ENCODE data around the gene MGMT. TPM values are rescaled to one million over a fixed set of nuclear protein-coding genes. Genes with fewer than 3 reads are reported as not detected.

Gene MGMT
- total and polyA plus RNA-seq, 2 donors from 2014 or later: 25.9 to 70.0 TPM

GRCh38 chr10:129470103-129470851 lies 3.2 kb downstream of the MGMT start:
- TF ChIP-seq, protein P1, sequence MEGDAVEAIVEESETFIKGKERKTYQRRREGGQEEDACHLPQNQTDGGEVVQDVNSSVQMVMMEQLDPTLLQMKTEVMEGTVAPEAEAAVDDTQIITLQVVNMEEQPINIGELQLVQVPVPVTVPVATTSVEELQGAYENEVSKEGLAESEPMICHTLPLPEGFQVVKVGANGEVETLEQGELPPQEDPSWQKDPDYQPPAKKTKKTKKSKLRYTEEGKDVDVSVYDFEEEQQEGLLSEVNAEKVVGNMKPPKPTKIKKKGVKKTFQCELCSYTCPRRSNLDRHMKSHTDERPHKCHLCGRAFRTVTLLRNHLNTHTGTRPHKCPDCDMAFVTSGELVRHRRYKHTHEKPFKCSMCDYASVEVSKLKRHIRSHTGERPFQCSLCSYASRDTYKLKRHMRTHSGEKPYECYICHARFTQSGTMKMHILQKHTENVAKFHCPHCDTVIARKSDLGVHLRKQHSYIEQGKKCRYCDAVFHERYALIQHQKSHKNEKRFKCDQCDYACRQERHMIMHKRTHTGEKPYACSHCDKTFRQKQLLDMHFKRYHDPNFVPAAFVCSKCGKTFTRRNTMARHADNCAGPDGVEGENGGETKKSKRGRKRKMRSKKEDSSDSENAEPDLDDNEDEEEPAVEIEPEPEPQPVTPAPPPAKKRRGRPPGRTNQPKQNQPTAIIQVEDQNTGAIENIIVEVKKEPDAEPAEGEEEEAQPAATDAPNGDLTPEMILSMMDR (IDR thresholded peaks at IDR 0.05; ENCODE audit: borderline replicate concordance, extremely low read depth, insufficient read depth): no peak
- Histone ChIP-seq H3K4me1 (ENCODE audit: control insufficient read depth in 2 of 3, insufficient read depth in 2 of 3, low read depth in 1 of 3, low read length in 3 of 3) (peaks cover 0 to 8% (median 4%) of the 10 kb centered on the region in 3 donors), H3K27me3 (ENCODE audit: control insufficient read depth, insufficient read depth, low read length) (no peaks in the 10 kb centered on the region), H3K9me3 (ENCODE audit: control insufficient read depth in 2 of 3, insufficient read depth in 1 of 3, low read length in 3 of 3) (no peaks in the 10 kb centered on the region), H3K9ac (ENCODE audit: low read length in 3 of 3) (no peak overlapping the region), H3K27ac (ENCODE audit: low read depth in 2 of 2, low read length in 2 of 2) (no peak overlapping the region), H3K4me3 (ENCODE audit: low read length in 3 of 3) (no peak overlapping the region), H3K36me3 (ENCODE audit: control insufficient read depth in 2 of 3, insufficient read depth in 3 of 3, low read length in 3 of 3) (no peaks in the 10 kb centered on the region)
- FAIRE-seq (no peak), DNase-seq (no peak)
- intact Hi-C loops (cut with DNase I): no loop called here

DNA sequence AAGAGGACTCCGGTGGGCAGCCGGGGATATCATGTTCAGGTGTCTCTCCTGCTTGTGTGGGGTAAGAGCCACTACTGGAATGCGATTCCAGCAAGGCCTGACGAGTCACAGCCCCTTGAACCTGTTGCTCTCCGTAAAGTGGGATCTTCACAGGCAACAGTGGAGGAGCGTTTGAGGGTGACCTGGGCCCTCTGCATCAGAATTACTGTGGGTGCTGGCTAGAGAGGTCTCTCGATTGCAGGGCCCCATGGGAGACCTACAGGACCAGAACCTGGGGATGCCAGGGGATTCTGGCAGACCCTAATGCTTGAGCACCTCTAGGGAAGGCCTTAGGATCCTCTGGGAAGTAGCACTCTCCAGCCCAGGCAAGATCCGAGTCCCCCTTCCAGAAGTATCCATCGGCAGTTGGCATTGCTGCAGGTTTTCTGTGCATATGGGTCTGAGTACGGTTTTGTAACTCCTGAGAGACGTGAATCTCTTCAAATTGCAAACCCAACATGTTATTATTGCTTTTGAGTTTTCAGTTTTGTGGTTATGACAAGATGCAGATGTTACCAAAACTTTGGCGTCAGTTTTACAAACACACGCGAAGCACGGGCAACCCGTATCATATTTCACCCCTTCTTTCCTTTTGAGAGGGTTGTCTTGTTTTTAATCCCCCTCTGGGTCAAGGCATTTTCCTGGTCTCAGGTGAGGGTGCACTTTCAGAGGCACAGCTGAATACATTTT lies 4.6 kb downstream of the MGMT start:
- intact Hi-C loops (cut with DNase I): no loop called here
- TF ChIP-seq, protein P1 (IDR thresholded peaks at IDR 0.05; ENCODE audit: borderline replicate concordance, extremely low read depth, insufficient read depth): no peak

DNA sequence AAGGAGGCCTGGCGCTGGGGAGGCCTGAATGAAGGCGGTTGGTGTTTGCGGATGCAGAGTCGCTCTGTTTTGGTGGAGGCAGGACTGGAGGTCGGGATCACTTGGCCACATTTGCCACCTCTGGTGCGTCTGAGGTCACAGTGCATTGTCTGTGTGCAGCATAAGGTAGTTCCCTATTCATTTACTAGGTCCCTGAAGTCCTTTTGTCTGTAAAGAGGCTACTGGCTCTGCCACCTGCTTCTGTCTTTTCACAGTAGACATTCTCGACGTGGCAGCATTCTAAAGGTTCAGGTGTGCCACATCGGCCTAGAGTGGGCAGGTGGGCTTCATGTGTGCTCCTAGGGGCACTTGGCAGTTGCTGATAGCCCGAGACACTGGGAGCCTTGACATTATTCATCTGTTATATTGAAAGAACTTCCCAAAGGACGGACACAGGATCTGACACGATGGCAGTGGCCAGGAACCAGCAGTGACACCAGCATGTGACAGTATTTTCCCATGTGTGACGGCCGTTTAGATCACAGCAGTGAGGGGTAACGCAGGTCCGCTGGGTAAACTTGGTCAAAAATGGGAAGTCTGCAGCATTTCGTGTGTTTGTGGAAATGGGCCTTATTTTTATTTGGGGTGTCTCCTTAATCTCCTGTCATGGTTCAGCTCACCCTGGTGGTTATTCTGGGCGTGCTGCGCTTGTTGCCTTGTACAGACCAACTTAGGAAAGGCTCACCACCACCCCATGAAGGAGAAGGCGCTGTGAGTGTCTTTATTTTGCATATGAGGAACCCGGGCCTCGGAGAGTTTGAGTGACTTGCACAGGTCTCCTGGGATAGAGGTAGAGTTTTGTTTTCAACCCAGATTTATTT lies 5.9 kb downstream of the MGMT start:
- intact Hi-C loops (cut with DNase I): no loop called here
- Histone ChIP-seq H3K4me3 (ENCODE audit: low read length in 3 of 3) (no peak overlapping the region), H3K4me1 (ENCODE audit: control insufficient read depth in 2 of 3, insufficient read depth in 2 of 3, low read depth in 1 of 3, low read length in 3 of 3) (peaks cover 0 to 3% (median 0%) of the 10 kb centered on the region in 3 donors), H3K27ac (ENCODE audit: low read depth in 2 of 2, low read length in 2 of 2) (no peak overlapping the region), H3K9ac (ENCODE audit: low read length in 3 of 3) (no peak overlapping the region), H3K36me3 (ENCODE audit: control insufficient read depth in 2 of 3, insufficient read depth in 3 of 3, low read length in 3 of 3) (no peaks in the 10 kb centered on the region), H3K9me3 (ENCODE audit: control insufficient read depth in 2 of 3, insufficient read depth in 1 of 3, low read length in 3 of 3) (no peaks in the 10 kb centered on the region), H3K27me3 (ENCODE audit: control insufficient read depth, insufficient read depth, low read length) (no peaks in the 10 kb centered on the region)
- DNase-seq (no peak), FAIRE-seq (no peak)
- TF ChIP-seq, protein P1 (IDR thresholded peaks at IDR 0.05; ENCODE audit: borderline replicate concordance, extremely low read depth, insufficient read depth): no peak

More for the DNA sequence above, 4.6 kb downstream of the MGMT start:
- Histone ChIP-seq H3K9me3 (ENCODE audit: control insufficient read depth in 2 of 3, insufficient read depth in 1 of 3, low read length in 3 of 3) (no peaks in the 10 kb centered on the region), H3K9ac (ENCODE audit: low read length in 3 of 3) (no peak overlapping the region), H3K27me3 (ENCODE audit: control insufficient read depth, insufficient read depth, low read length) (no peaks in the 10 kb centered on the region), H3K36me3 (ENCODE audit: control insufficient read depth in 2 of 3, insufficient read depth in 3 of 3, low read length in 3 of 3) (no peaks in the 10 kb centered on the region), H3K4me1 (ENCODE audit: control insufficient read depth in 2 of 3, insufficient read depth in 2 of 3, low read depth in 1 of 3, low read length in 3 of 3) (peaks cover 0 to 6% (median 0%) of the 10 kb centered on the region in 3 donors), H3K4me3 (ENCODE audit: low read length in 3 of 3) (no peak overlapping the region), H3K27ac (ENCODE audit: low read depth in 2 of 2, low read length in 2 of 2) (no peak overlapping the region)
- DNase-seq (no peak), FAIRE-seq (no peak)
